Smooth muscle cell (in vitro differentiated cells): ENCODE data around the gene H6PD. TPM values are rescaled to one million over a fixed set of nuclear protein-coding genes. Genes with fewer than 3 reads are reported as not detected.

Experiments
- DNase-seq: peaks from one replicate; lab custom pipeline; 2025; ENCODE audit not compliant: unreplicated experiment; lab: John Stamatoyannopoulos, UW
- H2AFZ ChIP-seq: fragments of 200-600 bp; sonication (generic); 2 replicates; pipeline ENCODE4 v1.6.0; 2016; ENCODE audit warnings: antibody characterized with exemption, low read depth, mild to moderate bottlenecking
- H3F3A ChIP-seq: fragments of 200-600 bp; sonication (generic); 2 replicates; pipeline ENCODE4 v1.6.0; 2017; ENCODE audit warnings: antibody characterized with exemption, low read depth
- H3K27ac ChIP-seq: fragments of 200-600 bp; sonication (generic); 2 replicates; pipeline ENCODE4 v1.5.1; 2016; ENCODE audit warnings: low read depth, mild to moderate bottlenecking
- H3K27me3 ChIP-seq: fragments of 200-600 bp; sonication (generic); 2 replicates; pipeline ENCODE4 v1.6.1; 2016; ENCODE audit warnings: low read depth, mild to moderate bottlenecking
- H3K36me3 ChIP-seq: fragments of 200-600 bp; sonication (generic); 2 replicates; pipeline ENCODE4 v1.5.1; 2016; ENCODE audit warnings: low read depth
- H3K4me1 ChIP-seq: fragments of 200-600 bp; sonication (generic); 2 replicates; pipeline ENCODE4 v1.5.1; 2016; ENCODE audit warnings: low read depth
- H3K4me2 ChIP-seq: fragments of 200-600 bp; sonication (generic); 2 replicates; pipeline ENCODE4 v1.6.0; 2016; ENCODE audit warnings: mild to moderate bottlenecking
- H3K4me3 ChIP-seq: fragments of 200-600 bp; sonication (generic); 2 replicates; pipeline ENCODE4 v1.5.1; 2016; ENCODE audit warnings: mild to moderate bottlenecking
- H3K79me2 ChIP-seq: fragments of 200-600 bp; sonication (generic); 2 replicates; pipeline ENCODE4 v1.6.0; 2016; ENCODE audit warnings: low read depth, mild to moderate bottlenecking
- H3K9ac ChIP-seq: fragments of 200-600 bp; sonication (generic); 2 replicates; pipeline ENCODE4 v1.6.0; 2016; ENCODE audit warnings: low read depth
- H3K9me3 ChIP-seq: fragments of 200-600 bp; sonication (generic); replicated peaks from 2 replicates; pipeline ENCODE4 v1.5.1; 2016; ENCODE audit warnings: low read depth
- H4K20me1 ChIP-seq: fragments of 200-600 bp; sonication (generic); 2 replicates; pipeline ENCODE4 v1.6.0; 2016; ENCODE audit warnings: low read depth
- CTCF ChIP-seq: fragments of 200-600 bp; sonication (generic); IDR thresholded peaks from 2 replicates; pipeline ENCODE4 v1.5.1; 2017; ENCODE audit warnings: borderline replicate concordance, mild to moderate bottlenecking, antibody characterized with exemption; ENCODE audit not compliant: insufficient read depth, poor library complexity, severe bottlenecking
- WGBS: methylation state at CpG from one replicate; pipeline ENCODE4 v1.1.7; 2016; ENCODE audit warnings: low lambda C conversion rate; 5-methylcytosine and 5-hydroxymethylcytosine counted together
- polyA plus RNA-seq: library from polyadenylated mRNA; unstranded; fragments of >200 nt; fragmentation: Nextera tagmentation; extraction: Ambion mirVana; gene quantifications from 2 replicates; pipeline ENCODE4 v1.2.1, GENCODE V29; 2016
- total RNA-seq: library from RNA; depleted of rRNA; stranded (reverse); fragments of >200 nt; gene quantifications from 2 replicates; pipeline ENCODE4 v1.2.3, GENCODE V29; 2014

Gene H6PD
- total and polyA plus RNA-seq, 2 experiments from 2014 or later, result 15.1 to 15.3 TPM

- Histone ChIP-seq H2AFZ (no peak overlapping the region), H3K27me3 (peaks cover 16% of the 10 kb centered on the region), H3K27ac (no peak overlapping the region), H3K79me2 (no peaks in the 10 kb centered on the region), H3F3A (no peaks in the 10 kb centered on the region), H3K36me3 (no peaks in the 10 kb centered on the region), H3K9ac (no peak overlapping the region), H4K20me1 (no peaks in the 10 kb centered on the region), H3K4me1 (no peaks in the 10 kb centered on the region), H3K4me2 (no peak overlapping the region), H3K4me3 (no peak overlapping the region), H3K9me3 (no peaks in the 10 kb centered on the region)
- 35% methylated on average over 4 of the region's 4 CpGs for WGBS
- TF ChIP-seq CTCF, result no peak
- DNase-seq, result no peak
Observed at GRCh38 chr1:9194024-9194423, 40.5 kb upstream of the H6PD start.

DNA sequence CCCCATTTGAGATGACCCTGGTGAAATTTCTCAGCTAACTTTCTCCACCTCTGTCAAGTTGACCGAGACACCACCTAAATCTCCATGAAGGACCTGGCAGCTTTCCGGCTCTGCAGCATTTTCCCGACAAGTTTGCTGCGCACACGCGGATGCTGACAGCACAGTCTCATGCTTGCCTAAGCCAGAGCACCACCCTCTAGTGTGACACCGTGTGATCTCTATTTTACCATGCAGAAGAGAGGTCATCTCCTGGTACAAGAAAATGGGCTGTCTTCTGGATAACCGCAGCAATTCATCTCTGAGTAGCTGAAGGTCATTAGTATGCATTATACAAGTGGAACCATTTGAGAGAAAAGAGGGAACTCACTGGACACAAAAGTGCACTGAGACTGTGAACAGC, 38.9 kb upstream of the H6PD start:
- H3K36me3 ChIP-seq, result no peaks in the 10 kb centered on the region
- no peak overlapping the region for H2AFZ ChIP-seq
- H3K9ac ChIP-seq, result no peak overlapping the region
- DNase-seq, result no peak
- no peak for TF ChIP-seq CTCF
- H3K79me2 ChIP-seq, result no peaks in the 10 kb centered on the region
- no peak overlapping the region for H3K4me3 ChIP-seq
- H3K4me2 ChIP-seq, result peak overlapping the region; percentile 82
- 92% methylated on average over 8 of the region's 8 CpGs for WGBS
- H3K27me3 ChIP-seq, result peaks cover 29% of the 10 kb centered on the region
- peaks cover 3% of the 10 kb centered on the region for H3F3A ChIP-seq
- H4K20me1 ChIP-seq, result no peaks in the 10 kb centered on the region
- H3K9me3 ChIP-seq, result no peaks in the 10 kb centered on the region
- H3K27ac ChIP-seq, result peak overlapping the region; percentile 91
- peaks cover 2% of the 10 kb centered on the region for H3K4me1 ChIP-seq

- Histone ChIP-seq H3K36me3 (no peaks in the 10 kb centered on the region), H3K27ac (peak overlapping the region; percentile 91), H3K27me3 (peaks cover 29% of the 10 kb centered on the region), H3F3A (peaks cover 5% of the 10 kb centered on the region), H2AFZ (no peak overlapping the region), H4K20me1 (no peaks in the 10 kb centered on the region), H3K79me2 (no peaks in the 10 kb centered on the region), H3K9me3 (no peaks in the 10 kb centered on the region), H3K4me3 (peak overlapping the region; percentile 27), H3K4me1 (peaks cover 7% of the 10 kb centered on the region), H3K9ac (peak overlapping the region; percentile 83), H3K4me2 (peak overlapping the region; percentile 82)
- peak; percentile 54 for TF ChIP-seq CTCF
- peak; percentile 36 for DNase-seq
- WGBS, result 24% methylated on average over 31 of the region's 31 CpGs
Observed at GRCh38 chr1:9196129-9197040, 38.2 kb upstream of the H6PD start.
